ENCODE results near the gene C1GALT1. TPM values are rescaled to one million over a fixed set of nuclear protein-coding genes. Genes with fewer than 3 reads are reported as not detected.

C1GALT1 gene
- total RNA-seq, 1 donor from 2014 or later: 7.5 TPM

GRCh38 chr7:7271094-7271874, 88.9 kb downstream of the C1GALT1 start:
- DNase-seq (ENCODE audit: low read depth in 2 of 2): no peak

- no peak for DNase-seq (ENCODE audit: low read depth in 2 of 2)
Measured at GRCh38 chr7:7272294-7272693, 90.0 kb downstream of the C1GALT1 start.

- DNase-seq (ENCODE audit: low read depth in 2 of 2): no peak
Measured at GRCh38 chr7:7274782-7275181, 92.4 kb downstream of the C1GALT1 start.

- DNase-seq (ENCODE audit: low read depth in 2 of 2): no peak
Measured at GRCh38 chr7:7276161-7276560, 93.8 kb downstream of the C1GALT1 start.

- DNase-seq (ENCODE audit: low read depth in 2 of 2): no peak
Measured at GRCh38 chr7:7290429-7291122, 108.2 kb downstream of the C1GALT1 start.

GRCh38 chr7:7292085-7292484, 109.7 kb downstream of the C1GALT1 start:
- no peak for DNase-seq (ENCODE audit: low read depth in 2 of 2)

GRCh38 chr7:7292608-7293007, 110.3 kb downstream of the C1GALT1 start:
- DNase-seq (ENCODE audit: low read depth in 2 of 2): no peak

- DNase-seq (ENCODE audit: low read depth in 2 of 2): no peak
Measured at GRCh38 chr7:7293092-7293491, 110.7 kb downstream of the C1GALT1 start.

GRCh38 chr7:7294911-7295310, 112.6 kb downstream of the C1GALT1 start:
- no peak for DNase-seq (ENCODE audit: low read depth in 2 of 2)

All from lung microvascular endothelial cell (primary cell).